OCI-LY1 (cell line): ENCODE data around the gene SF1.

ENCODE experiments used
- H2AFZ ChIP-seq: fragments of 200-600 bp; sonication (generic), shearing (Covaris generic); 2 replicates; pipeline ENCODE4 v1.6.0; 2014; ENCODE audit warnings: antibody characterized with exemption, mild to moderate bottlenecking, low read length
- H3F3A ChIP-seq: fragments of 200-600 bp; sonication (generic), shearing (Covaris generic); 2 replicates; pipeline ENCODE4 v1.6.0; 2014; ENCODE audit warnings: mild to moderate bottlenecking, antibody characterized with exemption, low read length, moderate library complexity; ENCODE audit not compliant: insufficient read depth
- H3K27ac ChIP-seq: fragments of 200-600 bp; sonication (generic); 2 replicates; pipeline ENCODE4 v1.5.1; 2014; ENCODE audit warnings: low read length, mixed run types, mild to moderate bottlenecking, low read depth; ENCODE audit not compliant: poor library complexity, severe bottlenecking
- H3K27me3 ChIP-seq: fragments of 200-600 bp; sonication (generic); 2 replicates; pipeline ENCODE4 v1.6.0; 2014; ENCODE audit warnings: antibody characterized with exemption, mild to moderate bottlenecking, low read length, moderate library complexity; ENCODE audit not compliant: insufficient read depth
- H3K36me3 ChIP-seq: fragments of 200-600 bp; sonication (generic); 2 replicates; pipeline ENCODE4 v1.6.1; 2014; ENCODE audit warnings: mild to moderate bottlenecking, antibody characterized with exemption, low read length, moderate library complexity, mixed read lengths; ENCODE audit not compliant: insufficient read depth
- H3K4me1 ChIP-seq: fragments of 200-600 bp; sonication (generic); 2 replicates; pipeline ENCODE4 v1.5.1; 2014; ENCODE audit warnings: mild to moderate bottlenecking, low read length, moderate library complexity; ENCODE audit not compliant: insufficient read depth, severe bottlenecking
- H3K4me2 ChIP-seq: fragments of 200-600 bp; sonication (generic), shearing (Covaris generic); 2 replicates; pipeline ENCODE4 v1.6.1; 2014; ENCODE audit warnings: low read length
- H3K4me3 ChIP-seq: fragments of 200-600 bp; sonication (generic); 2 replicates; pipeline ENCODE4 v1.5.1; 2014; ENCODE audit warnings: low read length, low read depth, mild to moderate bottlenecking, mixed read lengths; ENCODE audit not compliant: poor library complexity, severe bottlenecking
- H3K79me2 ChIP-seq: fragments of 200-600 bp; shearing (Covaris generic); 2 replicates; pipeline ENCODE4 v1.6.1; 2016; ENCODE audit warnings: mixed run types, low read length, mixed read lengths; ENCODE audit not compliant: insufficient read depth
- H3K9ac ChIP-seq: fragments of 200-600 bp; sonication (generic), shearing (Covaris generic); 2 replicates; pipeline ENCODE4 v1.6.1; 2014; ENCODE audit warnings: mild to moderate bottlenecking, low read length, mixed read lengths
- H3K9me2 ChIP-seq: fragments of 200-600 bp; sonication (generic), shearing (Covaris generic); 2 replicates; pipeline ENCODE4 v1.6.1; 2014; ENCODE audit warnings: low read depth, mild to moderate bottlenecking, low read length, mixed read lengths
- H3K9me3 ChIP-seq: fragments of 200-600 bp; shearing (Covaris generic); 2 replicates; pipeline ENCODE4 v1.6.1; 2014; ENCODE audit warnings: low read length, mixed read lengths
- H4K20me1 ChIP-seq: fragments of 200-600 bp; sonication (generic), shearing (Covaris generic); 2 replicates; pipeline ENCODE4 v1.6.0; 2016; ENCODE audit warnings: mild to moderate bottlenecking, low read length; ENCODE audit not compliant: insufficient read depth
- CTCF ChIP-seq: fragments of 200-600 bp; sonication (generic), shearing (Covaris generic); IDR thresholded peaks from 2 replicates; pipeline ENCODE4 v1.5.1; 2017; ENCODE audit warnings: mild to moderate bottlenecking, antibody characterized with exemption, low read length, moderate library complexity, mixed read lengths
- EZH2 ChIP-seq: fragments of 200-600 bp; sonication (generic), shearing (Covaris generic); IDR thresholded peaks from 2 replicates; pipeline ENCODE4 v1.8.0; 2017; ENCODE audit warnings: borderline replicate concordance, mixed run types, mild to moderate bottlenecking, antibody characterized with exemption, low read length, moderate library complexity, mixed read lengths

Gene SF1

DNA sequence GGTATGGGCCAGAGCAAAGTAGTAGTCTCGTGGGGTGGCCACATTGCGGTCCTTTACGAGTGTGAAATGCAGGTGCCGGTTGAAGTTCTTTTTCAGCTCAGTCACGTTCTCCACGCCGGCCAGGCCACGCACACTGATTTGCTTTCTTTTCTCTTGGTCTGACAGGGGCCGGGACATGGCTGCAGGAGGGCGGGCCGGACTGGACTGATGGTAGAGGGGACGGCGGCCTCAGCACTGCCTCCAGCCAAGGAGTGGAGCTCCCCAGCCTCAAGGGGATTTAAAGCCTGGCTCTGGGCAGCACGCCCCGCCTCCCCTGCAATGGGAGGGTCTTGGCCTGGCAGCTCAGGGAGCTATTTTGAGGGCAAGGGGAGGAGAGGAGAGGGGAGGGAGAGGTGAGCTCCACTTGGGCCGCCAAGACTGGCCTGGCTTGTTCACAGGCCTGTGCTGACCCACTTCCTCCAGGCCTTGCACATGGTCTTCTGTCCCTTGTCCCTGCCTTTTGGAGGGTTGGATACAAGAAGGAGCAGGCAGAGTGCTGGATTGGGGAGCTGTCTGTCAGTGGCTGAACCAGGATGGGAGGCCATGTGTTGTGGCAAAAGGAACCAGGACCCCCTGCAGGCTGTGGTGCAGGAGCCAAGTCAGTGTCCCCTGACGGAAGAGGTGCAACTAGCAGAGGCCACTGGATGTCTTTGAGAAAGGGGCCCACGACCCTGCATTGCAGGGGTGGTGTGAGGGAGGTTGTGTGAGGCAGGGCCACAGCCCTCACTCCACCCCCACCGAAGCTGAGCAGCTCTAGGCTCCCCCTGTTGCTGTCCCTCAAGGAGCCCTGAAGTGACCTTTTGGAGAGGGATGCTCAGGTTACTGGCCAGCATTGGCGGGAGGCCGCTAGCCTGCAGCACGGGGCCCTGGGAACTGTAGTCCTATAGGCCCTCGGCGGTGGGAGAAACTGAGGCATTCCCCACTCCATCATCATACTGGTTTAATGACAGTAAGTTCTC is 18.3 kb downstream of the SF1 start, which contains the start of gene PYGM:
Gene PYGM, minus strand, starts transcription at position 253 of the 998 bp plus-strand sequence. Its CDS starts 76 bp downstream, at position 177.
- Histone ChIP-seq H3F3A (0 out of 2 replicates have a peak, but pooled peaks cover 6% of the 10 kb centered on the region), H3K9ac (no peak within 1 kb of the TSS), H3K9me2 (no peaks in the 10 kb centered on the region), H3K9me3 (no peaks in the 10 kb centered on the region), H4K20me1 (no peaks in the 10 kb centered on the region), H3K79me2 (no peaks in the 10 kb centered on the region), H3K27me3 (no peaks in the 10 kb centered on the region; the same call in 1 of the 2 replicates), H3K4me1 (peaks cover 27% of the 10 kb centered on the region), H3K27ac (no peak within 1 kb of the TSS), H3K4me2 (no peak within 1 kb of the TSS), H2AFZ (no peak within 1 kb of the TSS), H3K36me3 (peaks cover 30% of the 10 kb centered on the region), H3K4me3 (no peak within 1 kb of the TSS)
- no peak for TF ChIP-seq EZH2
- TF ChIP-seq CTCF = no peak

- TF ChIP-seq CTCF (no peak), EZH2 (no peak)
- H3K4me1 ChIP-seq = peaks cover 20% of the 10 kb centered on the region
- H3K27ac ChIP-seq = no peak overlapping the region
- H3K4me3 ChIP-seq = no peak overlapping the region
- H4K20me1 ChIP-seq = no peaks in the 10 kb centered on the region
- H3K36me3 ChIP-seq = peaks cover 22% of the 10 kb centered on the region
- H2AFZ ChIP-seq = no peak overlapping the region
- H3K79me2 ChIP-seq = no peaks in the 10 kb centered on the region
- no peak overlapping the region for H3K9ac ChIP-seq
- 0 out of 2 replicates have a peak, but pooled peaks cover 3% of the 10 kb centered on the region for H3F3A ChIP-seq
- no peak overlapping the region for H3K4me2 ChIP-seq
- no peaks in the 10 kb centered on the region for H3K9me2 ChIP-seq
- no peaks in the 10 kb centered on the region for H3K9me3 ChIP-seq
- no peaks in the 10 kb centered on the region; the same call in 1 of the 2 replicates for H3K27me3 ChIP-seq
Measured at GRCh38 chr11:64759131-64759721, 19.1 kb downstream of the SF1 start.

DNA sequence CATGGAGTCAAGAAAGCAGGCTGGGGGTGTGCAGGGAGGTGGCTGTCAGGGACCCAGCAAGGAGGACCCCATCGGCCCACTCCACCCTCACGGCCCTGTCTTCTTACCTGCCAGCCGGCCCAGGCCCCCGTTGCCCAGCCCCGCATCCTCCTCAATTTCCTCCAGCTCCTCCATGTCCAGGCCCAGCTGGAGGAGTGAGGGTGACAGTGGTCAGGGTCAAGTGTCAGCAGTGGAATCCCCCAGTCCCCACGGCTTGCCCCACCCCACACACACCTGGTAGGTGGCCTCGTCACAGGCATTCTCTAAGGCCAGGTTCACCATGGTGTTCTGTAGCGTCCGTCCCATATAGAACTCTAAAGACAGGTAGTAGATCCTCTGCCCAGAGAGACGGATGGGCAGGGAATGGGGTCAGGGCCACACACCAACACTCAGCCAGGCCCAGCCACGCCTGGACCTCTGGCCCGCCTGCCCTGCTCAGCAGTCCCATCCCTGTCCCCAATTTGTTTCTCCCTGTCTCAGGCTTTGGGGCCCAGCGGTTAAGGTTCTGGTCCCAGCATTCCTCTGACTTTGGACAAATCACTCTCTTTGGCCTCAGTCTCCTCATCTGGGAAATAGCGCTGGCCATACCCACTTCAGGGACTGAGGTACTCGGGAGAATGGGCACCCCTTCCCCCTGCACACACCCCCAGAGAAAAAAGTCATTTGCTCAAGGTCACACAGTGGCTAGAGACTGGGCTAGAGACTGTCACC is 19.8 kb downstream of the SF1 start:
- H3K4me3 ChIP-seq = no peak overlapping the region
- no peak overlapping the region for H3K27ac ChIP-seq
- H3K9me3 ChIP-seq = no peaks in the 10 kb centered on the region
- no peaks in the 10 kb centered on the region for H4K20me1 ChIP-seq
- peaks cover 15% of the 10 kb centered on the region for H3K36me3 ChIP-seq
- no peaks in the 10 kb centered on the region for H3K9me2 ChIP-seq
- no peaks in the 10 kb centered on the region; the same call in 1 of the 2 replicates for H3K27me3 ChIP-seq
- TF ChIP-seq EZH2 = no peak
- no peak for TF ChIP-seq CTCF
- H3K4me2 ChIP-seq = no peak overlapping the region
- no peaks in the 10 kb centered on the region for H3K79me2 ChIP-seq
- H2AFZ ChIP-seq = no peak overlapping the region
- H3F3A ChIP-seq = 0 out of 2 replicates have a peak, but pooled peaks cover 3% of the 10 kb centered on the region
- H3K4me1 ChIP-seq = peaks cover 13% of the 10 kb centered on the region
- no peak overlapping the region for H3K9ac ChIP-seq
